Muscle of leg (tissue), 11 donors: ENCODE results near the gene CPNE9. TPM values are rescaled to one million over a fixed set of nuclear protein-coding genes. Genes with fewer than 3 reads are reported as not detected.

Source experiments
- DNase-seq: peaks from one replicate; pipeline ENCODE4 v3.0.0; 2013
- H3K27ac ChIP-seq: one replicate; pipeline ENCODE4 v1.5.1; 2013; ENCODE audit warnings: mild to moderate bottlenecking, low read length, control low read depth
- H3K27me3 ChIP-seq: one replicate; pipeline ENCODE4 v1.6.1; 2013; ENCODE audit warnings: low read length; ENCODE audit not compliant: control insufficient read depth, insufficient read depth
- H3K36me3 ChIP-seq: one replicate; pipeline ENCODE4 v1.6.1; 2013; ENCODE audit warnings: low read length; ENCODE audit not compliant: control insufficient read depth, insufficient read depth
- H3K4me1 ChIP-seq: one replicate; pipeline ENCODE4 v1.6.1; 2013; ENCODE audit warnings: low read length; ENCODE audit not compliant: control insufficient read depth, insufficient read depth
- H3K4me3 ChIP-seq: one replicate; pipeline ENCODE4 v1.5.1; 2013; ENCODE audit warnings: low read length, control low read depth
- H3K9me3 ChIP-seq: replicated peaks from 2 replicates; pipeline ENCODE4 v1.6.1; 2013; ENCODE audit warnings: low read depth, low read length; ENCODE audit not compliant: control insufficient read depth
- WGBS: methylation state at CpG from one replicate; pipeline ENCODE4 v1.1.5; 2013; ENCODE audit warnings: missing lambda C conversion rate; ENCODE audit not compliant: insufficient coverage; 5-methylcytosine and 5-hydroxymethylcytosine counted together
- polyA plus RNA-seq, 8 donors: library from polyadenylated mRNA; unstranded; fragments of 120-200 nt; gene quantifications; one replicate each; pipeline versions ENCODE4 v1.2.1 to v1.2.3, GENCODE V29; 2013; ENCODE audit warnings: inconsistent platforms in 1 of 8, low replicate concordance in 1 of 8; ENCODE audit not compliant: insufficient read length in 8 of 8, insufficient read depth in 1 of 8
- total RNA-seq: library from RNA; stranded (reverse); fragments of 120-200 nt; gene quantifications from one replicate; pipeline ENCODE4 v1.2.4, GENCODE V29; 2013

Gene CPNE9
- total and polyA plus RNA-seq, 9 donors, result 0.06 to 0.14 (median 0.09) TPM; not detected in 6

GRCh38 chr3:9729419-9729818, 25.8 kb downstream of the CPNE9 start:
- no peaks in the 10 kb centered on the region for H3K27me3 ChIP-seq
- H3K27ac ChIP-seq, result no peak overlapping the region
- 70% methylated on average over 10 of the region's 10 CpGs for WGBS
- H3K9me3 ChIP-seq, result no peaks in the 10 kb centered on the region
- H3K4me3 ChIP-seq, result no peak overlapping the region
- H3K4me1 ChIP-seq, result peaks cover 19% of the 10 kb centered on the region
- H3K36me3 ChIP-seq, result peaks cover 10% of the 10 kb centered on the region
- no peak for DNase-seq

GRCh38 chr3:9730657-9731205, 27.1 kb downstream of the CPNE9 start:
- peaks cover 17% of the 10 kb centered on the region for H3K36me3 ChIP-seq
- DNase-seq, result no peak
- 4% methylated on average over 16 of the region's 17 CpGs for WGBS
- H3K9me3 ChIP-seq, result no peaks in the 10 kb centered on the region
- H3K27ac ChIP-seq, result peak overlapping the region; percentile 90
- H3K27me3 ChIP-seq, result no peaks in the 10 kb centered on the region
- peaks cover 19% of the 10 kb centered on the region for H3K4me1 ChIP-seq
- peak overlapping the region; percentile 77 for H3K4me3 ChIP-seq

DNA sequence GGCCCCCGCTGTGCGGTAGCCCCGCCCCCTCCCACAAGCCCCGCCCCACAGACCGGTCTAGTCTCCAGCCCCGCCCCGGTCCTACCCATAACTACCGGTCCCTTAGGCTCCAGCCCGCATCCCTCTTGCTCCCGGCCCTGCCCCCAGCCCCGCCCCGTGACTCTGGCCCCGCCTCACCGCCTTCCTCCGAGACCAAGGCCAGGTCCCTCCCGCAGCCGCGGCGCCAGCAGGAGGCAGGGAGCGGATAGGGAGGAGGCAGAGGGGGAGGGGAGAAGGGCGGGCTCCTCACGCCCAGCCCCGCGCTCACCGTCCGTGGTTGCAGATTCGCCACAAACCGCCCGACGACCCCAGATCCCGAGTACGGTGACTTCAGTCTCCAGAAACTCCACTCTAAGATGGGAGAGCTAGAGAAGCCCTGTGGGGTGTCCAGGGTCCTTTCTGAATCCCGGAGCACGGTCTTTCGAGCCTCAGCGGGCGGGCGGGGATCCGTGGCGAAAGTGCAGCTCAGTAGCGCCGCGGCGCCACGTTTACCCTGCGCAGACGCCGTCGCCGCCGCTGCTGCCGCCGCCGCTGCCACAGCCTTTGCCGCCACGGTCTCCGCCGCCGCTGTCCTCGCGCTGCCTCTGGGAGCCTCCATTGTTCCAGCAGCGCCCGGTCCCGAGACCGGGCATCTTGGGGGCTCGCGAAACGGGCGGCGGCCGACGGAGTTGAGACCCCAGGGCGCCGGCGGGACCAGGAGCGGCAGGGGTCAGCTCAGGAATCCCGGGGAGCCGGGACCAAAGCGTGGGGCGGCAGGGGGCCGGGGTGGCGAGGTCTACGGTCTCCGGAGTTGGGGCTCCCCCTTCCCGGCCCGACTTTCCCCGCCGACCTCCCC, 27.8 kb downstream of the CPNE9 start, which contains the start of gene BRPF1:
Gene BRPF1, plus strand, starts transcription at position 530 of the 874 bp plus-strand sequence. CDS start 2,406 bp downstream, outside the sequence.
- DNase-seq, result peak; percentile 100
- H3K36me3 ChIP-seq, result peaks cover 22% of the 10 kb centered on the region
- H3K27ac ChIP-seq, result peak within 1 kb of the TSS; percentile 94
- under 1% methylated on average over 76 of the region's 88 CpGs for WGBS
- H3K27me3 ChIP-seq, result no peaks in the 10 kb centered on the region
- no peaks in the 10 kb centered on the region for H3K9me3 ChIP-seq
- H3K4me1 ChIP-seq, result peaks cover 19% of the 10 kb centered on the region
- H3K4me3 ChIP-seq, result peak within 1 kb of the TSS; percentile 77

GRCh38 chr3:9732080-9732739, 28.6 kb downstream of the CPNE9 start:
- H3K9me3 ChIP-seq, result no peaks in the 10 kb centered on the region
- peak overlapping the region; percentile 77 for H3K4me3 ChIP-seq
- peak overlapping the region; percentile 94 for H3K27ac ChIP-seq
- no peak for DNase-seq
- H3K36me3 ChIP-seq, result peaks cover 29% of the 10 kb centered on the region
- H3K4me1 ChIP-seq, result peaks cover 19% of the 10 kb centered on the region
- 1% methylated on average over 38 of the region's 41 CpGs for WGBS
- H3K27me3 ChIP-seq, result no peaks in the 10 kb centered on the region

GRCh38 chr3:9732740-9733115, 29.1 kb downstream of the CPNE9 start:
- 34% methylated on average over 3 of the region's 7 CpGs for WGBS
- H3K4me1 ChIP-seq, result peaks cover 19% of the 10 kb centered on the region
- no peaks in the 10 kb centered on the region for H3K27me3 ChIP-seq
- DNase-seq, result no peak
- H3K36me3 ChIP-seq, result peaks cover 34% of the 10 kb centered on the region
- no peaks in the 10 kb centered on the region for H3K9me3 ChIP-seq
- H3K4me3 ChIP-seq, result peak overlapping the region; percentile 77
- no peak overlapping the region for H3K27ac ChIP-seq

DNA sequence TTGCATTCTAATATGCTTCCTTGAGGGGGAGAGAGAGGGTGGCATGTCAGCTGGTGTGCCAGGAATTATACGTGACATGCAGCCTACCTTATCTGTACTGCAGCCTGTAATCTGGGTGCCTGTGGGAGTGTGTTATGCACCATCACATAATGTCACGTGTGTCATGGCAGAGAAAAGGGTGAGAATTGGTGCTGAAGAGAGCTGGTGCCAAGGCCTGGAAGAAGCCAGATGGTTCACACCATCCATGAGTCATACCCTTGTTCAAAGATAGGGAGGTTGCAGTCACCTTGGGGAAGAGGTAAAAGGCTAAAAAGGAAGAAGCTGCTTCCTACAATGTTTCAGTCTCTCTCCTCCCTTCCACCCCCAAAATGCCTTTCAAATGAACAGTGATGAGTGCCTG, 33.2 kb downstream of the CPNE9 start:
- H3K4me3 ChIP-seq, result no peak overlapping the region
- DNase-seq, result no peak
- 100% methylated on average over 1 of the region's 2 CpGs for WGBS
- no peak overlapping the region for H3K27ac ChIP-seq
- H3K4me1 ChIP-seq, result peaks cover 14% of the 10 kb centered on the region
- peaks cover 73% of the 10 kb centered on the region for H3K36me3 ChIP-seq
- H3K9me3 ChIP-seq, result no peaks in the 10 kb centered on the region
- H3K27me3 ChIP-seq, result no peaks in the 10 kb centered on the region

GRCh38 chr3:9739181-9739580, 35.5 kb downstream of the CPNE9 start:
- DNase-seq, result no peak
- H3K4me1 ChIP-seq, result no peaks in the 10 kb centered on the region
- H3K36me3 ChIP-seq, result peaks cover 89% of the 10 kb centered on the region
- no peak overlapping the region for H3K4me3 ChIP-seq
- WGBS, result 91% methylated on average over 15 of the region's 15 CpGs
- no peaks in the 10 kb centered on the region for H3K9me3 ChIP-seq
- no peaks in the 10 kb centered on the region for H3K27me3 ChIP-seq
- no peak overlapping the region for H3K27ac ChIP-seq

DNA sequence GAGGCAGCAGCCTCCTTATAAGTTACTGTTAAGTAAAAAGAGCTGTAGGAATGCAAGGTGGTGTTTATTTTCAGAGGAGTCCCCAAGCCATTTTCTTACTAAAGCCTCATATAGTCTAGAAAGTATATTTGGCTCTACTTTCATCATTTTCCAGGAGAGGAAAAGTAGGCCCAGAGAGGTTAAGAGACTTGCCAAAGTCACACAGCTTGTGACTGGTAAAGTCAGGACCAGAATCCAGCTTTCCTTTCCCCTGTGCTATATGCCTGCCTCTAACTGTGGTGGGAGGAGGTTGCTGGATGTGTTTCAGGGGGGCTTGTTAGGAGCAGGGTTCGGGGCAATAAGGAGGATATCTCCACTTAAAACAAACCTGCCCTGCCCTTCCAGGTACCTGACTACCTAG, 38.9 kb downstream of the CPNE9 start:
- Histone ChIP-seq H3K9me3 (no peaks in the 10 kb centered on the region), H3K36me3 (peaks cover 97% of the 10 kb centered on the region), H3K4me3 (no peak overlapping the region), H3K27me3 (no peaks in the 10 kb centered on the region), H3K4me1 (no peaks in the 10 kb centered on the region), H3K27ac (no peak overlapping the region)
- no CpG with 5 or more reads among the region's 1 CpG for WGBS
- DNase-seq, result no peak

GRCh38 chr3:9743548-9743947, 39.9 kb downstream of the CPNE9 start:
- 95% methylated on average over 18 of the region's 18 CpGs for WGBS
- H3K27ac ChIP-seq, result no peak overlapping the region
- DNase-seq, result no peak
- no peaks in the 10 kb centered on the region for H3K4me1 ChIP-seq
- H3K4me3 ChIP-seq, result no peak overlapping the region
- H3K9me3 ChIP-seq, result no peaks in the 10 kb centered on the region
- H3K36me3 ChIP-seq, result peaks cover 99% of the 10 kb centered on the region
- no peaks in the 10 kb centered on the region for H3K27me3 ChIP-seq

DNA sequence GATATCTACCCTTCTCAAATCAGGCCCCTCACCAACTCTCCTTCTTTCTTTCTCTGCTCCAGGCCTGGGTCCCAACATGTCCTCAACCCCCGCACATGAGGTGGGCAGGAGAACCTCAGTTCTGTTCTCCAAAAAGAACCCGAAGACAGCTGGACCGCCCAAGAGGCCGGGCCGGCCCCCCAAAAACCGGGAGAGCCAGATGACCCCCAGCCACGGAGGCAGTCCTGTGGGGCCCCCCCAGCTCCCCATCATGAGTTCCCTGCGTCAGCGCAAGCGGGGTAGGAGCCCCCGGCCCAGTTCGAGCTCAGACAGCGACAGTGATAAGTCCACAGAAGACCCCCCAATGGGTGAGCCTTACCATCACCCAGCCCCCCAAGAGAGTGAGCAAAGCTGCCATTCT, 40.5 kb downstream of the CPNE9 start:
- Histone ChIP-seq H3K9me3 (no peaks in the 10 kb centered on the region), H3K27me3 (no peaks in the 10 kb centered on the region), H3K36me3 (peaks cover 94% of the 10 kb centered on the region), H3K4me3 (no peak overlapping the region), H3K27ac (no peak overlapping the region), H3K4me1 (peaks cover 3% of the 10 kb centered on the region)
- no peak for DNase-seq
- 95% methylated on average over 4 of the region's 13 CpGs for WGBS
